Measurements from ENCODE around the gene PCYOX1L. TPM values are rescaled to one million over a fixed set of nuclear protein-coding genes. Genes with fewer than 3 reads are reported as not detected.

Gene PCYOX1L
- total and polyA plus RNA-seq, 9 of the 15 experiments (the other 6 are each of a cell fraction or from before 2014, with no cell fraction given): 2.3 to 17.9 (median 6.0) TPM

DNA sequence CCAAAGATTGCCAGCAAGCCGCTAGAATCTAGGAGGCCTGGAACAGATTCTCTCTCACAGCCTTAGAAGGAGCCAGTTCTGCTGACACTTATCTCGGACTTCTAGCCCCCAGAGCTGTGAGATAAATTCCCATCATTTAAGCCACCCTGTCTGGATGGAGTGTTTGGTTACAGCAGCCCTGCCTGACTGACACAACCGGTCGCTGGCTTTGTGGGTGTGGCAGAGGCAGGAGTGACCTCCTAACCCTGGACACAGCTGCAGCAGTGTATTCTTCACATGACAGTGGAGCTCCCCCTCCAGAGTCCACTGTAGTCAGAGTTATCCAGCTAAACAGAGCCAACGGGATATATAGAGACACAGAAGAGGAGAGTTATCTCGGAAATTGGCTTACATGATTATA is 42.5 kb downstream of the PCYOX1L start (continued):
- TF ChIP-seq PATZ1 (CRISPR knock-in tag; IDR thresholded peaks at IDR 0.05; ENCODE audit: borderline replicate concordance): no peak
- TF ChIP-seq, protein P1, sequence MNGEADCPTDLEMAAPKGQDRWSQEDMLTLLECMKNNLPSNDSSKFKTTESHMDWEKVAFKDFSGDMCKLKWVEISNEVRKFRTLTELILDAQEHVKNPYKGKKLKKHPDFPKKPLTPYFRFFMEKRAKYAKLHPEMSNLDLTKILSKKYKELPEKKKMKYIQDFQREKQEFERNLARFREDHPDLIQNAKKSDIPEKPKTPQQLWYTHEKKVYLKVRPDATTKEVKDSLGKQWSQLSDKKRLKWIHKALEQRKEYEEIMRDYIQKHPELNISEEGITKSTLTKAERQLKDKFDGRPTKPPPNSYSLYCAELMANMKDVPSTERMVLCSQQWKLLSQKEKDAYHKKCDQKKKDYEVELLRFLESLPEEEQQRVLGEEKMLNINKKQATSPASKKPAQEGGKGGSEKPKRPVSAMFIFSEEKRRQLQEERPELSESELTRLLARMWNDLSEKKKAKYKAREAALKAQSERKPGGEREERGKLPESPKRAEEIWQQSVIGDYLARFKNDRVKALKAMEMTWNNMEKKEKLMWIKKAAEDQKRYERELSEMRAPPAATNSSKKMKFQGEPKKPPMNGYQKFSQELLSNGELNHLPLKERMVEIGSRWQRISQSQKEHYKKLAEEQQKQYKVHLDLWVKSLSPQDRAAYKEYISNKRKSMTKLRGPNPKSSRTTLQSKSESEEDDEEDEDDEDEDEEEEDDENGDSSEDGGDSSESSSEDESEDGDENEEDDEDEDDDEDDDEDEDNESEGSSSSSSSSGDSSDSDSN (IDR thresholded peaks at IDR 0.05; ENCODE audit: borderline replicate concordance in 1 of 2, low read depth in 2 of 2, low read length in 2 of 2): no peak

DNA sequence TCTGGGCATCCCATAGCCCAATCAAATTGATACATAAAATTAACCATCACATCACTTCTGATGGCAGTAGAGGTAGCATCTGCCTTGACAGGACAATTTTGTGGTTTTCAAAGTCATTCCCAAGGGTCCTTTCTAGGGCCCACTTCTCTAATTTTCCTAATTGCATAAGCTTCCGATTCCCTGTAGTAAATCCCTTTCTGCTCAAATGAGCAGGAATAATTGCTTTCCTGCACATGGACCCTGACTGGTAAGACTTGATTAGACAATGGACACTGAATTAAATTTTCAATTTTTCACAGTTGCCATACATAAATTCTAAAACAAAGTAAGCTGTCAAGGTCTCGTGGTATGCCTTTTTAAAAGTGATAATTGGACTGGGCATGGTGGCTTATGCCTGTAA is 43.2 kb downstream of the PCYOX1L start:
- in situ Hi-C loops (cut with MboI): no loop called here
- BruUV-seq (replicated peaks): no TSS peak
- H3K9me1 ChIP-seq (ENCODE audit: control insufficient read depth, insufficient read depth, low read length): no peaks in the 10 kb centered on the region
- H3K9me3 ChIP-seq (replicated peaks; ENCODE audit: control insufficient read depth, insufficient read depth, low read depth, low read length): no peaks in the 10 kb centered on the region
- no peaks in the 10 kb centered on the region for H3K36me3 ChIP-seq (ENCODE audit: control insufficient read depth, insufficient read depth, low read length)
- CTCF ChIA-PET (ENCODE audit: low intra/inter-chr PET ratio): no interaction called here
- no peak overlapping the region for H2AFZ ChIP-seq (ENCODE audit: low read depth, low read length)
- 0 out of 2 replicates have a peak, but pooled peaks cover 3% of the 10 kb centered on the region for H4K20me1 ChIP-seq (replicated peaks; ENCODE audit: control insufficient read depth, insufficient read depth, low read length)
- H3K9ac ChIP-seq (ENCODE audit: insufficient read depth in 1 of 2, low read depth in 2 of 2, low read length in 2 of 2): no peak overlapping the region
- intact Hi-C loops (cut with micrococcal nuclease): no loop called here
- H3K79me2 ChIP-seq (ENCODE audit: control insufficient read depth, insufficient read depth, low read length): no peaks in the 10 kb centered on the region
- POLR2A ChIA-PET: interaction anchor here (0.6 to 1.5 kb wide), 7 partner anchors 13 to 503 kb away, joined by 3 to 7 read pairs (median 4); no protein-coding TSS in a partner anchor
- DNase-seq (ENCODE audit: extremely low read depth in 1 of 4, low spot score in 3 of 4): no peak
- H3K27ac ChIP-seq (ENCODE audit: extremely low read depth, low read depth, low read length): no peak overlapping the region
- 53% methylated on average over 2 of the region's 2 CpGs for WGBS (ENCODE audit: insufficient coverage, low coverage, missing lambda C conversion rate)
- FAIRE-seq: no peak
- TF ChIP-seq KDM5B (IDR thresholded peaks at IDR 0.05; ENCODE audit: insufficient replicate concordance, low read depth, low read length) (no peak), MTA2 (IDR thresholded peaks at IDR 0.05; ENCODE audit: low read depth) (no peak), ZEB2 (IDR thresholded peaks at IDR 0.05) (no peak), BMI1 (IDR thresholded peaks at IDR 0.05; ENCODE audit: low read length) (no peak), ZBTB7A (IDR thresholded peaks at IDR 0.05; ENCODE audit: borderline replicate concordance, control insufficient read depth, low read depth, low read length) (no peak), SMAD1 (IDR thresholded peaks at IDR 0.05; ENCODE audit: low read depth, low read length, partially characterized antibody) (no peak), ZNF311 (CRISPR knock-in tag; IDR thresholded peaks at IDR 0.05) (no peak), ZKSCAN8 (CRISPR knock-in tag; IDR thresholded peaks at IDR 0.05) (no peak), SAFB (IDR thresholded peaks at IDR 0.05; ENCODE audit: borderline replicate concordance, low read depth, low read length) (no peak)
- TF ChIP-seq, protein P2, sequence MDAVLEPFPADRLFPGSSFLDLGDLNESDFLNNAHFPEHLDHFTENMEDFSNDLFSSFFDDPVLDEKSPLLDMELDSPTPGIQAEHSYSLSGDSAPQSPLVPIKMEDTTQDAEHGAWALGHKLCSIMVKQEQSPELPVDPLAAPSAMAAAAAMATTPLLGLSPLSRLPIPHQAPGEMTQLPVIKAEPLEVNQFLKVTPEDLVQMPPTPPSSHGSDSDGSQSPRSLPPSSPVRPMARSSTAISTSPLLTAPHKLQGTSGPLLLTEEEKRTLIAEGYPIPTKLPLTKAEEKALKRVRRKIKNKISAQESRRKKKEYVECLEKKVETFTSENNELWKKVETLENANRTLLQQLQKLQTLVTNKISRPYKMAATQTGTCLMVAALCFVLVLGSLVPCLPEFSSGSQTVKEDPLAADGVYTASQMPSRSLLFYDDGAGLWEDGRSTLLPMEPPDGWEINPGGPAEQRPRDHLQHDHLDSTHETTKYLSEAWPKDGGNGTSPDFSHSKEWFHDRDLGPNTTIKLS (IDR thresholded peaks at IDR 0.05; ENCODE audit: borderline replicate concordance, low read depth): no peak
- H3K4me1 ChIP-seq (replicated peaks in 1 of 2; ENCODE audit: control insufficient read depth in 2 of 2, insufficient read depth in 2 of 2, low read length in 2 of 2): peaks cover 19 to 32% of the 10 kb centered on the region in 2 experiments; a peak in 4 of 5 replicates
- no peak for ATAC-seq
- no peak overlapping the region for H3K4me2 ChIP-seq (ENCODE audit: insufficient read depth, low read length)
- no peak overlapping the region for H3K4me3 ChIP-seq
- H3K27me3 ChIP-seq (ENCODE audit: control insufficient read depth in 2 of 2, insufficient read depth in 2 of 2, low read length in 2 of 2): no peaks in the 10 kb centered on the region

Measured in K562 (cell line).